Liver (tissue), 9 donors: ENCODE measurements around the gene RALY. TPM values are rescaled to one million over a fixed set of nuclear protein-coding genes. Genes with fewer than 3 reads are reported as not detected.

Source experiments
- DNase-seq: peaks from one replicate; pipeline ENCODE4 v3.0.0-alpha.2; 2017; ENCODE audit warnings: low spot score
- H3K27ac ChIP-seq, 2 donors: one replicate each; pipeline ENCODE4 v1.7.0; 2013; ENCODE audit warnings: inconsistent platforms in 2 of 2, low read length in 2 of 2, control low read depth in 1 of 2, low read depth in 1 of 2, mild to moderate bottlenecking in 1 of 2
- H3K27me3 ChIP-seq, 4 donors: one replicate each; pipeline versions ENCODE4 v1.6.1 to v1.7.0; 2013; ENCODE audit warnings: low read length in 3 of 4, inconsistent platforms in 1 of 4, mild to moderate bottlenecking in 1 of 4, moderate library complexity in 1 of 4; ENCODE audit not compliant: control insufficient read depth in 4 of 4, insufficient read depth in 4 of 4
- H3K36me3 ChIP-seq, 4 donors: one replicate each; pipeline versions ENCODE4 v1.6.1 to v1.7.0; 2013; ENCODE audit warnings: low read length in 3 of 4, mild to moderate bottlenecking in 3 of 4, low read depth in 1 of 4, moderate library complexity in 1 of 4; ENCODE audit not compliant: control insufficient read depth in 4 of 4, insufficient read depth in 3 of 4
- H3K4me1 ChIP-seq, 4 donors: one replicate each; pipeline versions ENCODE4 v1.6.1 to v1.7.0; 2013; ENCODE audit warnings: low read length in 3 of 4, mild to moderate bottlenecking in 3 of 4, moderate library complexity in 1 of 4; ENCODE audit not compliant: control insufficient read depth in 4 of 4, insufficient read depth in 4 of 4
- H3K4me3 ChIP-seq, 3 donors: one replicate each; pipeline versions ENCODE4 v1.6.1 to v1.7.0; 2013; ENCODE audit warnings: low read length in 3 of 3, control low read depth in 1 of 3, low read depth in 1 of 3, mild to moderate bottlenecking in 1 of 3
- H3K9ac ChIP-seq, 2 donors: one replicate each; pipeline ENCODE4 v1.7.0; 2013; ENCODE audit warnings: low read length in 2 of 2, mild to moderate bottlenecking in 2 of 2, moderate library complexity in 2 of 2, control low read depth in 1 of 2, low read depth in 1 of 2
- H3K9me3 ChIP-seq, 4 donors: one replicate each; pipeline versions ENCODE4 v1.6.1 to v1.7.0; 2013; ENCODE audit warnings: low read length in 3 of 4; ENCODE audit not compliant: control insufficient read depth in 4 of 4
- EGR1 ChIP-seq, 2 donors: IDR thresholded peaks; 2 replicates each; pipeline ENCODE4 v1.6.1; 2016 to 2018; ENCODE audit warnings: antibody characterized with exemption in 2 of 2, low read depth in 2 of 2
- FOXA1 ChIP-seq: IDR thresholded peaks from 2 replicates; pipeline ENCODE4 v1.6.1; 2016; ENCODE audit warnings: antibody characterized with exemption
- FOXA2 ChIP-seq: IDR thresholded peaks from 2 replicates; pipeline ENCODE4 v1.6.1; 2016; ENCODE audit warnings: antibody characterized with exemption
- JUND ChIP-seq, 2 donors: IDR thresholded peaks; 2 replicates each; pipeline ENCODE4 v1.6.1; 2016; ENCODE audit warnings: antibody characterized with exemption in 2 of 2
- NR2F2 ChIP-seq: IDR thresholded peaks from 2 replicates; pipeline ENCODE4 v1.6.1; 2016; ENCODE audit warnings: antibody characterized with exemption
- RXRA ChIP-seq, 2 donors: IDR thresholded peaks; 2 replicates each; pipeline ENCODE4 v1.6.1; 2017 to 2018; ENCODE audit warnings: antibody characterized with exemption in 2 of 2, mild to moderate bottlenecking in 1 of 2
- SP1 ChIP-seq: IDR thresholded peaks from 2 replicates; pipeline ENCODE4 v1.6.1; 2018; ENCODE audit warnings: antibody characterized with exemption, mild to moderate bottlenecking
- TAF1 ChIP-seq: conservative IDR thresholded peaks from 2 replicates; pipeline ENCODE4 v1.6.1; 2016; ENCODE audit warnings: antibody characterized with exemption, mild to moderate bottlenecking
- YY1 ChIP-seq: IDR thresholded peaks from 2 replicates; pipeline ENCODE4 v1.6.1; 2016; ENCODE audit warnings: antibody characterized with exemption, mild to moderate bottlenecking
- WGBS: extraction: QIAGEN DNeasy Blood & Tissue Kit; methylation state at CpG from one replicate; pipeline ENCODE4 v1.1.7; 2013; 5-methylcytosine and 5-hydroxymethylcytosine counted together
- polyA plus RNA-seq, 2 donors: library from polyadenylated mRNA; stranded (reverse) in 1 of 2; unstranded in 1 of 2; fragments of 200-250 nt in 1 of 2; fragments of >200 nt in 1 of 2; fragmentation: Nextera tagmentation in 1 of 2; extraction: Ambion mirVana in 1 of 2; gene quantifications; one replicate each; pipeline versions ENCODE4 v1.2.1 to v1.2.3, GENCODE V29; 2013 to 2015
- total RNA-seq, 2 donors: library from RNA; depleted of rRNA; stranded (reverse); fragments of >200 nt; gene quantifications; one replicate each; pipeline ENCODE4 v1.2.3, GENCODE V29; 2014
- TF ChIP-seq, protein P1 (sequence below): IDR thresholded peaks from 2 replicates; pipeline ENCODE4 v1.6.1; 2016; ENCODE audit warnings: antibody characterized with exemption
- TF ChIP-seq, protein P2 (sequence below): IDR thresholded peaks from 2 replicates; pipeline ENCODE4 v1.6.1; 2016; ENCODE audit warnings: antibody characterized with exemption, mild to moderate bottlenecking
- TF ChIP-seq, protein P3 (sequence below): fragments of 150-350 bp; IDR thresholded peaks from 2 replicates; pipeline ENCODE4 v1.5.1; 2017; ENCODE audit warnings: improper control_type of control experiment, low read depth, low read length; ENCODE audit not compliant: missing input control
- TF ChIP-seq, protein P4 (sequence below): IDR thresholded peaks from 2 replicates; pipeline ENCODE4 v1.6.1; 2016; ENCODE audit warnings: antibody characterized with exemption
- TF ChIP-seq, protein P5 (sequence below): IDR thresholded peaks from 2 replicates; pipeline ENCODE4 v1.6.1; 2016; ENCODE audit warnings: antibody characterized with exemption
- donor health status: healthy.
- donor health status: healthy.
- donor health status: healthy.
- donor health status: healthy.
- donor health status: healthy.

Gene RALY
- total and polyA plus RNA-seq, 4 donors = 23.1 to 47.4 (median 33.3) TPM

DNA sequence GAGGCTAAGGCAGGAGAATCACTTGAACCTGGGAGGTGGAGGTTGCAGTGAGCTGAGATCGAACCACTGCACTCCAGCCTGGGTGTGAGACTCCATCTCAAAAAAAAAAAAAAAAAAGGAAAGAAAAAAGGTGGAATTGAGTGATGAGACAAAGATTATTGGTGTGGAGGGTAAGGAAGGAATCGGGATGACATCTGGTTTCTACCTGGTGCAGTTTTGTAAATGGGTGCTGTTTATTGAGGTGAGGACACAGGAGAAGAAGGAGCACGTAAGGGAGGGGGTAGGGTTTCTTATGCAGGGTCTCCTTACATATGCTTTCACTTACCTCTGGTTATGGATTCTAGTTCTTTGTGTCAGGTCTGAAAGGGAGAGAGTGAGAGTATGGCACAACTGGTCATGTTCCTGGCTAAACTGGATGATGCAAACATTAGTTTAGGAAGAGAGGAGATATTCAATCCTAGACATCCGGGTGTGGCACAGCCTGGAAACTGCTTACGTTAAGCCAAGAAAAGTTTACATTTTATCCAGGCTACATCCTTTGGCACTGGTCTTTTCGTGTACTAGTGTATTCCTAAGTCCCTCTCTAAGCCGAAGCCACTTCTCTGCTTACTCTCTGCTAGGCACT lies 5.4 kb downstream of the RALY start:
- Histone ChIP-seq H3K9me3 (no peaks in the 10 kb centered on the region), H3K9ac (no peak overlapping the region), H3K4me1 (peaks cover 4 to 48% (median 29%) of the 10 kb centered on the region in 4 donors), H3K4me3 (no peak overlapping the region), H3K27me3 (no peaks in the 10 kb centered on the region), H3K36me3 (no peaks in the 10 kb centered on the region), H3K27ac (no peak overlapping the region)
- no peak for DNase-seq
- WGBS = 84% methylated on average over 7 of the region's 7 CpGs
- TF ChIP-seq JUND (IDR thresholded peaks at IDR 0.05) (no peak), RXRA (IDR thresholded peaks at IDR 0.05) (no peak), FOXA2 (no peak), EGR1 (IDR thresholded peaks at IDR 0.05; ENCODE audit: low read depth in 2 of 2) (no peak), NR2F2 (no peak)

DNA sequence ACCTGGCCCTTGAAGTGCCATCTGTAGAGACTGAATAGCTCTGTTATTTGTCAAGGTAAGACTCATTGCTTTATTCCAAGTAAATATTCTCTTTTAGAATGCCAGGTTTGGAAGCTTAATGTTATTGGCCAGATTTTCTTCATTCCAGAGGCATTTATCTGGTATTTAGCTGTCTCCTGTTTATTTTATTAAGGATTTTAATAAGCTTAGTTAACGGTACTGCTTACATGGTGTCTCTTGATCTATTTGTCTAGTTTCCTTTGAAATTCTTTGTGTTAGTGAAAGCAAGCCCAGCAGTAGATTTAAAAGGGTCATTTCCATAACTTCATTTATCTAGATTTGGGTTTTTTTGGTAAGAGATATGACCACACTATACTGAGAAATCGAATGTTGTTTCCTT lies 7.7 kb downstream of the RALY start:
- H3K9me3 ChIP-seq = no peaks in the 10 kb centered on the region
- WGBS = 74% methylated on average over 2 of the region's 2 CpGs
- TF ChIP-seq, protein P1, sequence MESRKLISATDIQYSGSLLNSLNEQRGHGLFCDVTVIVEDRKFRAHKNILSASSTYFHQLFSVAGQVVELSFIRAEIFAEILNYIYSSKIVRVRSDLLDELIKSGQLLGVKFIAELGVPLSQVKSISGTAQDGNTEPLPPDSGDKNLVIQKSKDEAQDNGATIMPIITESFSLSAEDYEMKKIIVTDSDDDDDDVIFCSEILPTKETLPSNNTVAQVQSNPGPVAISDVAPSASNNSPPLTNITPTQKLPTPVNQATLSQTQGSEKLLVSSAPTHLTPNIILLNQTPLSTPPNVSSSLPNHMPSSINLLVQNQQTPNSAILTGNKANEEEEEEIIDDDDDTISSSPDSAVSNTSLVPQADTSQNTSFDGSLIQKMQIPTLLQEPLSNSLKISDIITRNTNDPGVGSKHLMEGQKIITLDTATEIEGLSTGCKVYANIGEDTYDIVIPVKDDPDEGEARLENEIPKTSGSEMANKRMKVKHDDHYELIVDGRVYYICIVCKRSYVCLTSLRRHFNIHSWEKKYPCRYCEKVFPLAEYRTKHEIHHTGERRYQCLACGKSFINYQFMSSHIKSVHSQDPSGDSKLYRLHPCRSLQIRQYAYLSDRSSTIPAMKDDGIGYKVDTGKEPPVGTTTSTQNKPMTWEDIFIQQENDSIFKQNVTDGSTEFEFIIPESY = no peak
- TF ChIP-seq SP1 (no peak), FOXA1 (no peak), FOXA2 (no peak), RXRA (IDR thresholded peaks at IDR 0.05) (no peak), TAF1 (no peak), YY1 (no peak), JUND (IDR thresholded peaks at IDR 0.05) (no peak)
- TF ChIP-seq, protein P2, sequence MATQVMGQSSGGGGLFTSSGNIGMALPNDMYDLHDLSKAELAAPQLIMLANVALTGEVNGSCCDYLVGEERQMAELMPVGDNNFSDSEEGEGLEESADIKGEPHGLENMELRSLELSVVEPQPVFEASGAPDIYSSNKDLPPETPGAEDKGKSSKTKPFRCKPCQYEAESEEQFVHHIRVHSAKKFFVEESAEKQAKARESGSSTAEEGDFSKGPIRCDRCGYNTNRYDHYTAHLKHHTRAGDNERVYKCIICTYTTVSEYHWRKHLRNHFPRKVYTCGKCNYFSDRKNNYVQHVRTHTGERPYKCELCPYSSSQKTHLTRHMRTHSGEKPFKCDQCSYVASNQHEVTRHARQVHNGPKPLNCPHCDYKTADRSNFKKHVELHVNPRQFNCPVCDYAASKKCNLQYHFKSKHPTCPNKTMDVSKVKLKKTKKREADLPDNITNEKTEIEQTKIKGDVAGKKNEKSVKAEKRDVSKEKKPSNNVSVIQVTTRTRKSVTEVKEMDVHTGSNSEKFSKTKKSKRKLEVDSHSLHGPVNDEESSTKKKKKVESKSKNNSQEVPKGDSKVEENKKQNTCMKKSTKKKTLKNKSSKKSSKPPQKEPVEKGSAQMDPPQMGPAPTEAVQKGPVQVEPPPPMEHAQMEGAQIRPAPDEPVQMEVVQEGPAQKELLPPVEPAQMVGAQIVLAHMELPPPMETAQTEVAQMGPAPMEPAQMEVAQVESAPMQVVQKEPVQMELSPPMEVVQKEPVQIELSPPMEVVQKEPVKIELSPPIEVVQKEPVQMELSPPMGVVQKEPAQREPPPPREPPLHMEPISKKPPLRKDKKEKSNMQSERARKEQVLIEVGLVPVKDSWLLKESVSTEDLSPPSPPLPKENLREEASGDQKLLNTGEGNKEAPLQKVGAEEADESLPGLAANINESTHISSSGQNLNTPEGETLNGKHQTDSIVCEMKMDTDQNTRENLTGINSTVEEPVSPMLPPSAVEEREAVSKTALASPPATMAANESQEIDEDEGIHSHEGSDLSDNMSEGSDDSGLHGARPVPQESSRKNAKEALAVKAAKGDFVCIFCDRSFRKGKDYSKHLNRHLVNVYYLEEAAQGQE = no peak
- TF ChIP-seq, protein P3, sequence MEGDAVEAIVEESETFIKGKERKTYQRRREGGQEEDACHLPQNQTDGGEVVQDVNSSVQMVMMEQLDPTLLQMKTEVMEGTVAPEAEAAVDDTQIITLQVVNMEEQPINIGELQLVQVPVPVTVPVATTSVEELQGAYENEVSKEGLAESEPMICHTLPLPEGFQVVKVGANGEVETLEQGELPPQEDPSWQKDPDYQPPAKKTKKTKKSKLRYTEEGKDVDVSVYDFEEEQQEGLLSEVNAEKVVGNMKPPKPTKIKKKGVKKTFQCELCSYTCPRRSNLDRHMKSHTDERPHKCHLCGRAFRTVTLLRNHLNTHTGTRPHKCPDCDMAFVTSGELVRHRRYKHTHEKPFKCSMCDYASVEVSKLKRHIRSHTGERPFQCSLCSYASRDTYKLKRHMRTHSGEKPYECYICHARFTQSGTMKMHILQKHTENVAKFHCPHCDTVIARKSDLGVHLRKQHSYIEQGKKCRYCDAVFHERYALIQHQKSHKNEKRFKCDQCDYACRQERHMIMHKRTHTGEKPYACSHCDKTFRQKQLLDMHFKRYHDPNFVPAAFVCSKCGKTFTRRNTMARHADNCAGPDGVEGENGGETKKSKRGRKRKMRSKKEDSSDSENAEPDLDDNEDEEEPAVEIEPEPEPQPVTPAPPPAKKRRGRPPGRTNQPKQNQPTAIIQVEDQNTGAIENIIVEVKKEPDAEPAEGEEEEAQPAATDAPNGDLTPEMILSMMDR = no peak
- TF ChIP-seq, protein P4, sequence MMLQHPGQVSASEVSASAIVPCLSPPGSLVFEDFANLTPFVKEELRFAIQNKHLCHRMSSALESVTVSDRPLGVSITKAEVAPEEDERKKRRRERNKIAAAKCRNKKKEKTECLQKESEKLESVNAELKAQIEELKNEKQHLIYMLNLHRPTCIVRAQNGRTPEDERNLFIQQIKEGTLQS = no peak
- TF ChIP-seq, protein P5, sequence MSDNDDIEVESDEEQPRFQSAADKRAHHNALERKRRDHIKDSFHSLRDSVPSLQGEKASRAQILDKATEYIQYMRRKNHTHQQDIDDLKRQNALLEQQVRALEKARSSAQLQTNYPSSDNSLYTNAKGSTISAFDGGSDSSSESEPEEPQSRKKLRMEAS = no peak
- no peaks in the 10 kb centered on the region for H3K27me3 ChIP-seq
- H3K4me3 ChIP-seq = no peak overlapping the region
- H3K36me3 ChIP-seq = no peaks in the 10 kb centered on the region
- H3K4me1 ChIP-seq = peaks cover 1 to 39% (median 21%) of the 10 kb centered on the region in 4 donors
- DNase-seq = no peak
- no peak overlapping the region for H3K27ac ChIP-seq
- no peak overlapping the region for H3K9ac ChIP-seq
